HG03565 (cell line): Measurements from ENCODE around the gene ZNF74.

ENCODE experiments used
- ATAC-seq: cut with Tn5 transposase; IDR thresholded peaks from one replicate; pipeline ENCODE4 v1.9.1; 2021; ENCODE audit warnings: mild to moderate bottlenecking, moderate library complexity; ENCODE audit not compliant: unreplicated experiment

The ZNF74 gene

GRCh38 chr22:20430720-20431510 is 37.0 kb downstream of the ZNF74 start:
- no peak for ATAC-seq

- ATAC-seq, result no peak
Observed at GRCh38 chr22:20431511-20432192, 37.7 kb downstream of the ZNF74 start.

DNA sequence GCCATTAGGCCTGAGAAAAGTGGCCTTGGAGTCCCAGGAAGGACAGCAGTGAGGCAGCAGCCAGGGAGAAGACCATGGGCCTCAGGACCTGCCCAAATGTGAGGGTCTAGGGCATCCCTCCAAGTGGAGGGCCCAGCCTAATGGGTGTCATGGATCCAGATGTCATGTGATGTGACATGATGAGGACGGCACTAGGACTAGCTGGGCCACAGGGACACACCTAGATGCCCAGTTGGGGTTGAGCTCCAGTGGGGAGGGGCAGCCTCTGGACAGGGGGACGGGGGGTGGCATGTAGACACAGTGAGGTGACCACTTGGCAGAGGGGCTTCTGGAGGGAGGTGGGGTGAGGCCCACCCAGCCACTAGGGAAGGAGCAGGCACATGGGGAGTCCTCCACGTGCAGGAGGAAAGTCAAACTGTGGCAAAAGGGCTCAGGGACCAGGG is 38.3 kb downstream of the ZNF74 start:
- ATAC-seq, result no peak

DNA sequence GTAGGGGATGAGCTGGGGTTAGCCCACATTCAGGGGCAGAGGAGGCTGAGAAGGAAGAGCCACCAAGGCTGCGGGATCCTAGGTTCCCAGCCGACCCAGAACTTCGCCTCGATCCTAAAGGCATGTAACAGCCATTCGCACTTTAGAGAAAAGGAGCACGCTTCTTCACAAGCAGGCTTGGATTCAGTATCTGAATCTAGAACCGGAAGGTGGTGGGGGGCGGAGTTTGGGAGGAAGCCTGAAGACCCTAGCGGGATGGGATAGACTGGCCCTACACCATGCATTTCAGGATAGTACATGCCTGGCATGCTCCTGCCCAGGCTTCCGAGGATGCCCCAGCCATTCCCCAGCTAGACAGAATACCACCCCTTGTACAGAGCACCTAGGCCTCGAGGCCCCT is 39.2 kb downstream of the ZNF74 start:
- no peak for ATAC-seq

GRCh38 chr22:20433686-20434241 is 39.8 kb downstream of the ZNF74 start:
- ATAC-seq, result no peak

DNA sequence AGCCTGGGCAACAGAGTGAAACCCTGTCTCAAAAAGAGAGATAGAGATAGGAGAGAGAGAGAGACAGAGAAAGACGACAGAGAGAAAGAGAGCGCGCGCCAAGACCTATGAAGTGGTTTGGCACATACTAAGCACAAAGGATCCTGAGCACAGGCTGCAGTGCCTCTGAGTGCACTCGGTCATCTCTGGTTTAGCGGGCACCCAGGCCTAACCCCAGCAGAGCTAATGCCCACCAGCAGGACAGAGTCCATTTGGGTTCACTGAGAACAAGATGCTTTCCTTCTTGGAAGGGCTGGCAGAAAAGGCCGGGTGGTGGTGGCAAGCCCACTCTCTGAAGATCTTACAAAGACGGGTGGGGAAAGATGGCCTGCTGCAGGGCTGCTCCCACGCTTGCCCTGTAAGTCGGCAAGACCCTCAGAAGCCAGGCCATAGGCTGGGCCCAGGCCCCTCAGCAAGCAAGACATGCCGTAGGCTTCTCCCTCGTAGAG is 40.4 kb downstream of the ZNF74 start:
- no peak for ATAC-seq

DNA sequence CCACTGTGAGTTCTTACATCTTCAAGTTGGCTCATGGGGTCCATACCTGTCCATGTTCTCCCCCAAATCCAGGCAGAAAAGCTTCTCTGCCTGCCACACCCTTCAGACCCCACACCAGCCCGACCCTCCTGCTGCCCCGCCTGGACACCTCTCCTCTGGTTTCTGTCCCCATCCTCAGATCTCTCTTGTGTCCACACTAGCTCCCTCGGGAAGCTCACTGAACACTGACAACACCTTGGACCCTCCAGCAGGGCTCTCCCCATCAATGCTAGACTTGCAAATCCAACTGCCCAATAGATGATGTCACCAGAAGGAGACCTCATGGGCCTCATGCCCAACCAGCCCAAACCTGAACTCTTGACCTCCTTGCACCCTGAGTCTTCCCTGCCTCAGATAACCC is 40.8 kb downstream of the ZNF74 start:
- no peak for ATAC-seq

GRCh38 chr22:20435436-20436306 is 41.7 kb downstream of the ZNF74 start:
- ATAC-seq, result no peak

DNA sequence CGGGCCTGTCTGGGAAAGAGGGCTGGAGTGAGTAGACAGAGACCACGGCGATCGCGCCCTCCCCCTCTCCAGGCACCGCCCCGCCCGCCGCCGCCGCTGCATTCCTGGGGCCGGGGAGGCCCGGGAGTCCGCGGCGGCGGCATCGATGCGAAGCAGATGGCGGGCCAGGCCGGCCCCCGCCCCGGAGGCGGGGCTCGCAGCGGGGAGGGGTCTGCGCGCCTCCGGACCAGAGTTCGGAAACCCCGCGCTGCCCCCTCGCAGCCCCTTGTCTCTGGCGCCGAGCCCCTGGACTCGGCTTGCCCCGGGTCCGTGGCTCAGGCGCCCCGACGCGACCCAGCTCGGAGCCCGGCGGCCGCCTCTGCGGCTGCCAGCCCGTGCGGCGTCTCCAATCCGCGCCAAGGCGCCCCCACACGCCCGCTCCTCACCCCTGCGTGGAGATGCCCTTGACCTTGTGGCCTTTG is 42.4 kb downstream of the ZNF74 start:
- ATAC-seq, result no peak

- no peak for ATAC-seq
Observed at GRCh38 chr22:20436768-20437612, 43.0 kb downstream of the ZNF74 start.

DNA sequence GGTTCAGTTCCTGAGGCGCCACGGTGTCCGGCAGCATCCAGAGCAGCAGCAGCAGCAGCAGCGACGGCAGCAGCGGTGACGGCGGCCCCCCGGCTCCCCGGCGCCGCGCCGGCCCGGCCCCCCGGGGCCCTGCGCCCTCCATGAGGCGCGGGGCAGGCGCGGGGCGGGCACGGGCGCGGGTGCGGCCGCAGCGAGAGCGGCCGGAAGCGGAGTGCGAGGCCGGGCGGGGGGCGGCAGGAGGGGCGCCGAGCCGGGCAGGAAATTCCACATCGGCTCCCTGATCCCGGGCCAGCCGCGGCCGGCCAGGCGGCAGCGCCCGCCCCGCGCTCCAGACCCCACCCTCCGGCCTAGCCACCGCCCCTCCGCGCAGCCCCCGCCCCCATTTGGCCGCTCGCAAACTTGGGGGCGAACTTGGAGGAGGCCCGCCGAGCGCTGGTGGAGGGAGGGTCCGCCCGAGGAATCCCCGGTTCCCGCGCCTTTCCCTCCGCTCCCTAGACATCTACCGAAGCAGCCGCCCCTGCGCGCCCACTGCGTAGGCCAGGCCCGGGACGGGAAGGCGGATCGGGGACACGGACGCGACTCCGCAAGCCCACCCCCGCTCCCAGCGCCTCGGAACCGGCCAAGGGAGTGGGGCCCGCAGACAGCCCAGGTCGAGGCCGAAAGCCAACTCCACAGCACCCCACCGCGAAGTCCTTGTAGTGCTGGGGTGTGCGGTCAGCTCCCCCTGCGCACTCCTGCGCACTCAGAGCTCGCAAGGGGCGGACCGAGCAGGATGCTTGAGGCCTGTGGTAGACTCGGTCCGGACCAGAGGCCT is 43.9 kb downstream of the ZNF74 start, which contains the start of gene SCARF2:
Gene SCARF2 (minus strand): TSS at position 213 of the 814 bp plus-strand sequence. CDS start 71 bp downstream, at position 142.
- ATAC-seq, result no peak

DNA sequence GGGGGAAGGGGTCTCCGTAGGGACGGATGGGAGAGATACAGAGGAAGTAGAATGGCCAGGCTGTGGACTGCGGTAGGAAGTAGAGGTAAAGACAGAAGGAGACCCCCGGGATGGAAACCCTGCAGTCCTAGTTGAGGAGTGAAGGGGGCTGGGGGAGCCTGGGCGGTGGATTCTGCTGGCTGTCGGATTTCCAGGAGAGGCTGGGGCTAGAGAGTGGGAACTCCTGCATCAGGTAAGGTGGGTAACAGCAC is 44.4 kb downstream of the ZNF74 start:
- no peak for ATAC-seq

- no peak for ATAC-seq
Observed at GRCh38 chr22:20438678-20439492, 44.9 kb downstream of the ZNF74 start.

GRCh38 chr22:20439556-20439927 is 45.6 kb downstream of the ZNF74 start:
- ATAC-seq, result no peak

GRCh38 chr22:20439928-20440575 is 46.1 kb downstream of the ZNF74 start:
- ATAC-seq, result no peak

DNA sequence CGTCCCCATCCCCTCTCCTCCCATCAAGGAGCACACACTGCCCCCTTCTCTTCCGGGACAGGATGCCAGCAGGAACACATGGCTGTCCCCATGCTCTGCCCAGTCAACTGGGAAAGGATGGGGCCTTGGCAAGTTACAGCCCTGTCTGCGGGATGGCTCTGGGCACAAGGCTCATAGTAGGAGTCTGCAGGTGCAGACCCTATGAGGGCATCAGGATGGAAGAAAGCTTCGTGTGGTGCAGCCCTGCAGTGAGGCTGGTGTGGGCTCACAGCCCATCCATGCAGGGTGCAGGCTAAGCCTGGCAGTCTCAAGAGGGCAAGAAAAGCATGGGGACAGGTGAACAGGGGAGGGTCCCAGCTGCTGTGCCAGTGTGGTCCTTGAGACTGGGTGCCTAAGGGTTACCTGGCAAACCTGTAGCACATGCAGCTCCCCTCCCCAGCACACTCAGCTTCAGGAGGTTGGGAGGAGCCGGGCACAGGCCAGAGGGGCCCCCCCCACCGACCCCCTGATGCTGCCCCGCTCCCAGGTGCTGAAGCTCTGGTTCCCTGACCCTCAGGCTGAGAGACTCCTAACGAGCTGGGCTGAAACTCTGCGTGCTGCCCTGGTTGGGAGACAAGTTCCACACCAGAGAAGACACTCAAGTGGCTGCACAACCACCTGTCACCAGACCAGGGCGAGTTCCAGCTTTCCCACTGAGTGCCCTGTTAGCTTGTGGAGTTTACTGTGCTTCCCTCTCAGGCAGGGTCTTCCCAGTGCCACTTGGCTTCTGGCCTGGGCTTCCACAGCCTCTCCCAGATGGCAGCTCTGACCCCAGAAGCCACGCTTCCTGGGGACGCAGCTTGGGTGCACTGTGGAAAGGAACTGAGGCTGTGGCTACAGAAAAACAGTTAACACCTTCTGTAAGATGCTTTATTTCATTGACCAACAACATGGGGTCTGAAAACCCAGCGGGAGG is 47.0 kb downstream of the ZNF74 start:
- ATAC-seq, result no peak
